SK-N-SH (cell line): Measurements from ENCODE around the gene SYCE1L. TPM values are rescaled to one million over a fixed set of nuclear protein-coding genes. Genes with fewer than 3 reads are reported as not detected.

Experiments
- CTCF ChIA-PET: fragments of 300-600, 350-600 bp; formaldehyde crosslinking; extraction: SDS; loops from one replicate; lab custom pipeline; 2021; lab: Yijun Ruan, JAX
- POLR2A ChIA-PET: fragments of 350-600 bp; sonication (Branson Sonifier 250); formaldehyde crosslinking; extraction: SDS; loops from one replicate; lab custom pipeline; 2020; ENCODE audit warnings: antibody characterized with exemption, inconsistent platforms; lab: Yijun Ruan, JAX
- DNase-seq: peaks from one replicate; pipeline ENCODE4 v3.0.0; 2012
- H2AFZ ChIP-seq: fragments of 200-600 bp; sonication (generic); 2 replicates; pipeline ENCODE4 v1.8.1; 2016; ENCODE audit warnings: antibody characterized with exemption, mild to moderate bottlenecking, low read depth
- H3F3A ChIP-seq: fragments of 200-600 bp; sonication (generic); replicated peaks from 2 replicates; pipeline ENCODE3; 2016; ENCODE audit warnings: antibody characterized with exemption, mild to moderate bottlenecking; ENCODE audit not compliant: insufficient read depth
- H3K27ac ChIP-seq, 2 experiments: fragments of 200-500 bp in 1 of 2; fragments of 200-600 bp in 1 of 2; sonication (Bioruptor generic) in 1 of 2; sonication (generic), shearing (Covaris generic) in 1 of 2; 2 replicates each; pipeline versions ENCODE4 v1.5.1 to v1.6.1; 2014 to 2016; ENCODE audit warnings: low read depth in 2 of 2, inconsistent platforms in 1 of 2, low read length in 1 of 2, mild to moderate bottlenecking in 1 of 2, mixed read lengths in 1 of 2
- H3K27me3 ChIP-seq: fragments of 200-600 bp; sonication (generic), shearing (Covaris generic); 2 replicates; pipeline ENCODE4 v1.6.1; 2016; ENCODE audit warnings: mixed run types; ENCODE audit not compliant: insufficient read depth
- H3K36me3 ChIP-seq, 2 experiments: fragments of 200-500 bp in 1 of 2; fragments of 200-600 bp in 1 of 2; sonication (Bioruptor generic) in 1 of 2; sonication (generic) in 1 of 2; replicated peaks in 1 of 2; 2 replicates each; pipeline versions ENCODE3 to v1.5.1; 2014 to 2016; ENCODE audit warnings: low read length in 1 of 2, mild to moderate bottlenecking in 1 of 2; ENCODE audit not compliant: insufficient read depth in 2 of 2, control insufficient read depth in 1 of 2
- H3K4me1 ChIP-seq, 2 experiments: fragments of 200-500 bp in 1 of 2; fragments of 200-600 bp in 1 of 2; sonication (Bioruptor generic) in 1 of 2; sonication (generic), shearing (Covaris generic) in 1 of 2; 2 replicates each; pipeline versions ENCODE4 v1.5.1 to v1.6.1; 2014 to 2016; ENCODE audit warnings: low read depth in 1 of 2, low read length in 1 of 2, mixed run types in 1 of 2; ENCODE audit not compliant: insufficient read depth in 2 of 2, control insufficient read depth in 1 of 2
- H3K4me2 ChIP-seq: fragments of 200-600 bp; sonication (generic), shearing (Covaris generic); 2 replicates; pipeline ENCODE4 v1.6.1; 2017; ENCODE audit warnings: mixed run types
- H3K4me3 ChIP-seq, 2 experiments: fragments of 200-500 bp in 1 of 2; fragments of 200-600 bp in 1 of 2; sonication (Bioruptor generic) in 1 of 2; sonication (generic), shearing (Covaris generic) in 1 of 2; 2 replicates each; pipeline versions ENCODE4 v1.5.1 to v1.8.1; 2014 to 2016; ENCODE audit warnings: low read depth in 2 of 2, inconsistent platforms in 1 of 2, low read length in 1 of 2, mild to moderate bottlenecking in 1 of 2, mixed read lengths in 1 of 2, moderate library complexity in 1 of 2
- H3K79me2 ChIP-seq: fragments of 200-600 bp; sonication (generic); 2 replicates; pipeline ENCODE4 v1.8.1; 2017; ENCODE audit warnings: mild to moderate bottlenecking; ENCODE audit not compliant: insufficient read depth
- H3K9ac ChIP-seq: fragments of 200-600 bp; sonication (generic); 2 replicates; pipeline ENCODE4 v1.6.1; 2017; ENCODE audit warnings: mixed run types
- H3K9me2 ChIP-seq: fragments of 200-600 bp; sonication (generic); 2 replicates; pipeline ENCODE4 v1.6.1; 2017; ENCODE audit warnings: mixed run types
- H3K9me3 ChIP-seq: fragments of 200-600 bp; sonication (generic); 2 replicates; pipeline ENCODE4 v1.6.1; 2017; ENCODE audit warnings: mixed run types, mild to moderate bottlenecking, moderate library complexity
- H4K20me1 ChIP-seq: fragments of 200-600 bp; sonication (generic); 2 replicates; pipeline ENCODE4 v1.6.1; 2017; ENCODE audit warnings: mild to moderate bottlenecking, mixed run types; ENCODE audit not compliant: insufficient read depth
- CHD2 ChIP-seq: fragments of 150-350 bp; IDR thresholded peaks from 2 replicates; pipeline ENCODE4 v1.6.1; 2018; ENCODE audit warnings: low read length; ENCODE audit not compliant: partially characterized antibody
- FOXJ3 ChIP-seq: sonication (generic); formaldehyde crosslinking; IDR thresholded peaks from 2 replicates; pipeline ENCODE4 v1.5.1; 2020; ENCODE audit warnings: mild to moderate bottlenecking, missing genetic modification reagents
- FOXM1 ChIP-seq: IDR thresholded peaks from 2 replicates; pipeline ENCODE4 v1.4.0; 2012; ENCODE audit warnings: low read depth, mild to moderate bottlenecking
- GATA2 ChIP-seq: sonication (generic); formaldehyde crosslinking; IDR thresholded peaks from 2 replicates; pipeline ENCODE4 v1.5.0; 2020; ENCODE audit warnings: mild to moderate bottlenecking, missing genetic modification reagents
- MEF2A ChIP-seq: IDR thresholded peaks from 2 replicates; pipeline ENCODE4 v1.4.0; 2012; ENCODE audit warnings: low read depth, borderline replicate concordance
- NFIC ChIP-seq: IDR thresholded peaks from 2 replicates; pipeline ENCODE4 v1.4.0; 2012; ENCODE audit warnings: borderline replicate concordance
- RXRA ChIP-seq: IDR thresholded peaks from 2 replicates; pipeline ENCODE4 v1.4.0; 2012; ENCODE audit warnings: low read depth, mild to moderate bottlenecking, borderline replicate concordance
- TAF1 ChIP-seq: IDR thresholded peaks from 2 replicates; pipeline ENCODE4 v1.6.1; 2012; ENCODE audit warnings: low read depth, mild to moderate bottlenecking, low read length, moderate library complexity, borderline replicate concordance
- TCF12 ChIP-seq: IDR thresholded peaks from 2 replicates; pipeline ENCODE4 v1.4.0; 2012
- TEAD4 ChIP-seq: IDR thresholded peaks from 2 replicates; pipeline ENCODE4 v1.4.0; 2012; ENCODE audit warnings: mild to moderate bottlenecking, borderline replicate concordance; ENCODE audit not compliant: insufficient read depth
- YY1 ChIP-seq: IDR thresholded peaks from 2 replicates; pipeline ENCODE4 v1.4.0; 2012; ENCODE audit warnings: low read depth, mild to moderate bottlenecking
- WGBS: methylation state at CpG from one replicate; pipeline ENCODE4 v1.1.6; 2017; ENCODE audit warnings: low lambda C conversion rate; 5-methylcytosine and 5-hydroxymethylcytosine counted together
- polyA plus RNA-seq, 3 experiments: library from polyadenylated mRNA; depleted of rRNA; stranded (reverse); fragments of >200 nt; gene quantifications; 2 replicates each; pipeline ENCODE4 v1.2.3, GENCODE V29; 2012
- TF ChIP-seq, protein P1 (sequence below): fragments of 200-600 bp; sonication (generic); IDR thresholded peaks from 2 replicates; pipeline ENCODE4 v1.6.1; 2017; ENCODE audit warnings: antibody characterized with exemption, mild to moderate bottlenecking, moderate library complexity
- TF ChIP-seq, protein P2 (sequence below): fragments of 150-350 bp; IDR thresholded peaks from 2 replicates; pipeline ENCODE4 v1.6.1; 2016; ENCODE audit warnings: mild to moderate bottlenecking, low read depth, low read length
- TF ChIP-seq, protein P3 (sequence below): fragments of 150-350 bp; IDR thresholded peaks from 2 replicates; pipeline ENCODE4 v1.6.1; 2017; ENCODE audit warnings: antibody characterized with exemption, low read length, low read depth, borderline replicate concordance

Gene SYCE1L
- polyA plus RNA-seq, 1 of the 3 experiments (the other 2 are of a cell fraction): 3.5 TPM

DNA sequence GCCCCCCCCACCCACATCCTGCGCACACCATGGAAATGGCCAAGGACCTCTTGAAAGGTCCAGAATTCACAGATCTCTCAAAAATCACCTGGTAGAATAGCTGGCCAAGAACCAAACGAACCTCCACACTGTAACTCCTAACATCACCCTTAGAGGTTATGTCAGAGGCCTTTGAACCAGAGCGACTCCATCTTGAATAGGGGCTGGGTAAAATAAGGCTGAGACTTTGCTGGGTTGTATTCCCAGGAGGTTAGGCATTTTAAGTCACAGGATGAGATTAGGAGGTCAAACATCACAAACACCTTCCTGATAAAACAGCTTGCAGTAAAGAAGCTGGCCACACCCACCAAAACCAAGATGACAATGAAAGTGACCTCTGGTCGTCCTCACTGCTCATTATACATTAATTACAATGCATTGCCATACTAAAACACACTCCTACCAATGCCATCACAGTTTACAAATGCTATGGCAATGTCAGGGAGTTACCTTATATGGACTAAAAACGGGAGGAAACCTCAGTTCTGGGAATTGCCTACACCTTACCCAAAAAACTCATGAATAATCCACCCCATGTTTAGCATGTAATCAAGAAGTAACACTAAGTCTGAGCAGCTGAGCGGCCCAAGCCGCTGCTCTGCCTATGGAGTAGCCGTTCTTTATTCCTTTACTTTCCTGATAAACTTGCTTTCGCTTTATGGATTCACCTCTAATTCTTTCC, 34.8 kb downstream of the SYCE1L start:
- H3K9me3 ChIP-seq: no peaks in the 10 kb centered on the region
- POLR2A ChIA-PET: no interaction called here
- H3K27ac ChIP-seq: no peak overlapping the region
- CTCF ChIA-PET: interaction anchor here (0.7 to 8.8 kb wide), 6 partner anchors 11 to 426 kb away, joined by 3 to 317 read pairs (median 4); no protein-coding TSS in a partner anchor
- H4K20me1 ChIP-seq: no peaks in the 10 kb centered on the region
- H3K36me3 ChIP-seq: no peaks in the 10 kb centered on the region
- no peaks in the 10 kb centered on the region for H3K27me3 ChIP-seq
- 65% methylated on average over 9 of the region's 9 CpGs for WGBS
- no peaks in the 10 kb centered on the region for H3K79me2 ChIP-seq
- no peaks in the 10 kb centered on the region; a peak in 1 of 4 replicates for H3K4me1 ChIP-seq
- TF ChIP-seq, protein P1, sequence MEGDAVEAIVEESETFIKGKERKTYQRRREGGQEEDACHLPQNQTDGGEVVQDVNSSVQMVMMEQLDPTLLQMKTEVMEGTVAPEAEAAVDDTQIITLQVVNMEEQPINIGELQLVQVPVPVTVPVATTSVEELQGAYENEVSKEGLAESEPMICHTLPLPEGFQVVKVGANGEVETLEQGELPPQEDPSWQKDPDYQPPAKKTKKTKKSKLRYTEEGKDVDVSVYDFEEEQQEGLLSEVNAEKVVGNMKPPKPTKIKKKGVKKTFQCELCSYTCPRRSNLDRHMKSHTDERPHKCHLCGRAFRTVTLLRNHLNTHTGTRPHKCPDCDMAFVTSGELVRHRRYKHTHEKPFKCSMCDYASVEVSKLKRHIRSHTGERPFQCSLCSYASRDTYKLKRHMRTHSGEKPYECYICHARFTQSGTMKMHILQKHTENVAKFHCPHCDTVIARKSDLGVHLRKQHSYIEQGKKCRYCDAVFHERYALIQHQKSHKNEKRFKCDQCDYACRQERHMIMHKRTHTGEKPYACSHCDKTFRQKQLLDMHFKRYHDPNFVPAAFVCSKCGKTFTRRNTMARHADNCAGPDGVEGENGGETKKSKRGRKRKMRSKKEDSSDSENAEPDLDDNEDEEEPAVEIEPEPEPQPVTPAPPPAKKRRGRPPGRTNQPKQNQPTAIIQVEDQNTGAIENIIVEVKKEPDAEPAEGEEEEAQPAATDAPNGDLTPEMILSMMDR: no peak
- TF ChIP-seq, protein P2, sequence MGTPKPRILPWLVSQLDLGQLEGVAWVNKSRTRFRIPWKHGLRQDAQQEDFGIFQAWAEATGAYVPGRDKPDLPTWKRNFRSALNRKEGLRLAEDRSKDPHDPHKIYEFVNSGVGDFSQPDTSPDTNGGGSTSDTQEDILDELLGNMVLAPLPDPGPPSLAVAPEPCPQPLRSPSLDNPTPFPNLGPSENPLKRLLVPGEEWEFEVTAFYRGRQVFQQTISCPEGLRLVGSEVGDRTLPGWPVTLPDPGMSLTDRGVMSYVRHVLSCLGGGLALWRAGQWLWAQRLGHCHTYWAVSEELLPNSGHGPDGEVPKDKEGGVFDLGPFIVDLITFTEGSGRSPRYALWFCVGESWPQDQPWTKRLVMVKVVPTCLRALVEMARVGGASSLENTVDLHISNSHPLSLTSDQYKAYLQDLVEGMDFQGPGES: no peak
- TF ChIP-seq GATA2 (CRISPR knock-in tag): no peak
- TF ChIP-seq YY1: no peak
- no peak for TF ChIP-seq TAF1
- no peak for TF ChIP-seq FOXJ3
- no peak for TF ChIP-seq FOXM1
- TF ChIP-seq MEF2A: no peak
- no peak for TF ChIP-seq TEAD4
- TF ChIP-seq TCF12: no peak
- TF ChIP-seq, protein P3, sequence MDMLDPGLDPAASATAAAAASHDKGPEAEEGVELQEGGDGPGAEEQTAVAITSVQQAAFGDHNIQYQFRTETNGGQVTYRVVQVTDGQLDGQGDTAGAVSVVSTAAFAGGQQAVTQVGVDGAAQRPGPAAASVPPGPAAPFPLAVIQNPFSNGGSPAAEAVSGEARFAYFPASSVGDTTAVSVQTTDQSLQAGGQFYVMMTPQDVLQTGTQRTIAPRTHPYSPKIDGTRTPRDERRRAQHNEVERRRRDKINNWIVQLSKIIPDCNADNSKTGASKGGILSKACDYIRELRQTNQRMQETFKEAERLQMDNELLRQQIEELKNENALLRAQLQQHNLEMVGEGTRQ: no peak
- TF ChIP-seq RXRA: no peak
- no peak for TF ChIP-seq CHD2
- no peak for TF ChIP-seq NFIC
- H3K9ac ChIP-seq: no peak overlapping the region
- no peaks in the 10 kb centered on the region for H3K9me2 ChIP-seq
- no peak for DNase-seq
- no peaks in the 10 kb centered on the region for H3F3A ChIP-seq
- no peak overlapping the region for H2AFZ ChIP-seq
- H3K4me2 ChIP-seq: no peak overlapping the region
- H3K4me3 ChIP-seq: no peak overlapping the region
